Gastrocnemius medialis (tissue), 4 donors: ENCODE data around the gene RICTOR. TPM values are rescaled to one million over a fixed set of nuclear protein-coding genes. Genes with fewer than 3 reads are reported as not detected.

Source experiments
- ATAC-seq, 2 donors: fragments of 150-250 bp; one replicate each; pipeline ENCODE4 v1.9.1; 2016
- DNase-seq, 2 donors: peaks; one replicate each; pipeline ENCODE4 v3.0.0-alpha.2; 2019
- H3K27ac ChIP-seq, 4 donors: fragments of 200-600 bp; sonication (generic); 1 replicate in 1 of 4; 2 replicates in 3 of 4; pipeline ENCODE4 v1.5.1; 2016 to 2018; ENCODE audit warnings: mild to moderate bottlenecking in 2 of 4, moderate library complexity in 1 of 4
- H3K27me3 ChIP-seq, 3 donors: fragments of 200-600 bp; sonication (generic) in 2 of 3; 1 replicate in 1 of 3; 2 replicates in 2 of 3; pipeline versions ENCODE4 v1.5.1 to v1.6.0; 2016 to 2019; ENCODE audit warnings: mild to moderate bottlenecking in 1 of 3, moderate library complexity in 1 of 3
- H3K36me3 ChIP-seq, 2 donors: fragments of 200-600 bp; sonication (generic) in 1 of 2; one replicate each; pipeline ENCODE4 v1.5.1; 2017 to 2018
- H3K4me1 ChIP-seq, 2 donors: fragments of 200-600 bp; sonication (generic) in 1 of 2; one replicate each; pipeline ENCODE4 v1.5.1; 2016 to 2017; ENCODE audit warnings: mild to moderate bottlenecking in 2 of 2
- H3K4me3 ChIP-seq, 4 donors: fragments of 200-600 bp; sonication (generic) in 3 of 4; 1 replicate in 1 of 4; 2 replicates in 3 of 4; pipeline ENCODE4 v1.5.1; 2016 to 2019; ENCODE audit warnings: mild to moderate bottlenecking in 2 of 4
- H3K9me3 ChIP-seq, 3 donors: fragments of 200-600 bp; sonication (generic) in 2 of 3; 1 replicate in 1 of 3; 2 replicates in 2 of 3; pipeline ENCODE4 v1.5.1; 2016 to 2019
- CTCF ChIP-seq, 5 experiments: fragments of 450-650 bp in 3 of 5; fragments of 200-600 bp in 2 of 5; sonication (generic) in 2 of 5; IDR thresholded peaks in 4 of 5; conservative IDR thresholded peaks in 1 of 5; 1 replicate in 4 of 5; 2 replicates in 1 of 5; pipeline ENCODE4 v1.5.1; 2016 to 2019; ENCODE audit warnings: antibody characterized with exemption in 5 of 5, mild to moderate bottlenecking in 3 of 5, moderate library complexity in 3 of 5
- POLR2A ChIP-seq, 2 donors: fragments of 450-650 bp; IDR thresholded peaks; one replicate each; pipeline ENCODE4 v1.6.1; 2017; ENCODE audit warnings: antibody characterized with exemption in 2 of 2, mild to moderate bottlenecking in 2 of 2, moderate library complexity in 2 of 2
- in situ Hi-C, 4 donors: fragments of 200-750 bp; cut with MboI; loops; one replicate each; pipeline versions ENCODE4 v1.15.0 to v1.8.0; 2017; ENCODE audit warnings: low sequenced_read_pairs in 4 of 4
- intact Hi-C: fragments of 100-400 bp; cut with DNase I; formaldehyde crosslinking; loops from one replicate; pipeline ENCODE4 v1.15.1; 2023; ENCODE audit warnings: low total_unique reads
- total RNA-seq, 4 donors: library from RNA; depleted of rRNA; stranded (reverse); fragments of >200 nt; gene quantifications; one replicate each; pipeline versions ENCODE4 v1.1.0 to v1.2.3, GENCODE V29; 2016

Gene RICTOR
- total RNA-seq, 4 donors from 2014 or later: 28.9 to 56.9 (median 37.0) TPM

- TF ChIP-seq POLR2A (IDR thresholded peaks at IDR 0.05) (no peak), CTCF (IDR thresholded peaks at IDR 0.05 in 4 of 5, conservative IDR thresholded peaks at IDR 0.05 in 1 of 5) (no peak)
- H3K27ac ChIP-seq: no peak overlapping the region
- H3K27me3 ChIP-seq: no peaks in the 10 kb centered on the region
- in situ Hi-C loops (no loop called here), intact Hi-C loops (no loop called here)
- ATAC-seq: no peak
- no peaks in the 10 kb centered on the region for H3K4me1 ChIP-seq
- peaks cover 0 to 5% of the 10 kb centered on the region in 2 donors for H3K36me3 ChIP-seq
- no peaks in the 10 kb centered on the region for H3K9me3 ChIP-seq
- no peak for DNase-seq
- no peak overlapping the region for H3K4me3 ChIP-seq
Measured at GRCh38 chr5:38985909-38986452, 88.2 kb downstream of the RICTOR start.

DNA sequence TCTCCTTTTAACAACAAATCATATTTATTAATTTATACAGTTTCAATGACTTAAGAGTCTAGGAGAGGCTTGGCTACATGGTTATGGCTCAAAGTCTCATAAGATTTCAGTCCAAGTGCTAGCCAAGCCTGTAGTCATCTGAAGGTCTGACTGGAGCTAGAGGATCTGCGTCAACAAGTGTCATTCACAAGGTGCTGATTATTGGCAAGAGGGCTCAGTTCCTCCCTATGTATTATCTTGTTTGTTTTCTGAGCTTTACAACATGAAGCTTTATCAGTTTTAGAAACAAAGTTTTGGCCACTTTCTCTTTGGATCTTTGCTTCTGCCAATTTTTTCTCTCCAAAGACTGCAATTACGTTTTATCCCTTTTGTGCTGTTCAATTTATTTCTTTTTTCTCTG, 94.7 kb downstream of the RICTOR start:
- intact Hi-C loops (no loop called here), in situ Hi-C loops (no loop called here)
- TF ChIP-seq CTCF (IDR thresholded peaks at IDR 0.05 in 4 of 5, conservative IDR thresholded peaks at IDR 0.05 in 1 of 5): no peak
- TF ChIP-seq POLR2A (IDR thresholded peaks at IDR 0.05): no peak
- peaks cover 0 to 8% of the 10 kb centered on the region in 2 donors for H3K36me3 ChIP-seq
- H3K27ac ChIP-seq: no peak overlapping the region
- H3K4me1 ChIP-seq: no peaks in the 10 kb centered on the region
- H3K9me3 ChIP-seq: no peaks in the 10 kb centered on the region
- H3K4me3 ChIP-seq: no peak overlapping the region
- no peaks in the 10 kb centered on the region for H3K27me3 ChIP-seq
- no peak for DNase-seq
- ATAC-seq: no peak

- ATAC-seq (no peak), DNase-seq (no peak)
- in situ Hi-C loops: no loop called here
- Histone ChIP-seq H3K27me3 (no peaks in the 10 kb centered on the region), H3K36me3 (peaks cover 0 to 21% of the 10 kb centered on the region in 2 donors), H3K27ac (no peak overlapping the region), H3K4me3 (no peak overlapping the region), H3K4me1 (no peaks in the 10 kb centered on the region), H3K9me3 (no peaks in the 10 kb centered on the region)
- intact Hi-C loops: no loop called here
- TF ChIP-seq POLR2A (IDR thresholded peaks at IDR 0.05) (no peak), CTCF (IDR thresholded peaks at IDR 0.05 in 4 of 5, conservative IDR thresholded peaks at IDR 0.05 in 1 of 5) (no peak)
Measured at GRCh38 chr5:38978036-38978435, 96.2 kb downstream of the RICTOR start.

- DNase-seq (no peak), ATAC-seq (no peak)
- Histone ChIP-seq H3K27ac (no peak overlapping the region), H3K4me1 (no peaks in the 10 kb centered on the region), H3K27me3 (no peaks in the 10 kb centered on the region), H3K4me3 (no peak overlapping the region), H3K36me3 (peaks cover 0 to 86% of the 10 kb centered on the region in 2 donors), H3K9me3 (no peaks in the 10 kb centered on the region)
- in situ Hi-C loops (loop anchor here in 3 of 4 donors (25.0 kb wide), 3 partner anchors 1656 to 1931 kb away; no protein-coding TSS in a partner anchor), intact Hi-C loops (no loop called here)
- TF ChIP-seq POLR2A (IDR thresholded peaks at IDR 0.05) (no peak), CTCF (IDR thresholded peaks at IDR 0.05 in 4 of 5, conservative IDR thresholded peaks at IDR 0.05 in 1 of 5) (no peak)
Measured at GRCh38 chr5:38968665-38969064, 105.5 kb downstream of the RICTOR start.

GRCh38 chr5:38961691-38962090, 112.5 kb downstream of the RICTOR start:
- in situ Hi-C loops (loop anchor here in 3 of 4 donors (25.0 kb wide), 3 partner anchors 1649 to 1924 kb away; no protein-coding TSS in a partner anchor), intact Hi-C loops (no loop called here)
- Histone ChIP-seq H3K36me3 (peaks cover 4 to 89% of the 10 kb centered on the region in 2 donors), H3K27me3 (no peaks in the 10 kb centered on the region), H3K9me3 (no peaks in the 10 kb centered on the region), H3K27ac (no peak overlapping the region), H3K4me3 (no peak overlapping the region), H3K4me1 (no peaks in the 10 kb centered on the region)
- TF ChIP-seq POLR2A (IDR thresholded peaks at IDR 0.05) (no peak), CTCF (IDR thresholded peaks at IDR 0.05 in 4 of 5, conservative IDR thresholded peaks at IDR 0.05 in 1 of 5) (no peak)
- ATAC-seq (no peak), DNase-seq (no peak)
